ENCODE data around the gene LY9.

- TF ChIP-seq CTCF (conservative IDR thresholded peaks at IDR 0.05) (no peak), ZFX (IDR thresholded peaks at IDR 0.05) (no peak)
These were observed 65.0 kb downstream of the LY9 start for GRCh38 chr1:160860840-160861505.

All from C4-2B (cell line).